Measurements from ENCODE around the gene CASP2. TPM values are rescaled to one million over a fixed set of nuclear protein-coding genes. Genes with fewer than 3 reads are reported as not detected.

The CASP2 gene
- total and polyA plus RNA-seq, 3 experiments from 2014 or later, result 23.0 to 107 (median 105) TPM

DNA sequence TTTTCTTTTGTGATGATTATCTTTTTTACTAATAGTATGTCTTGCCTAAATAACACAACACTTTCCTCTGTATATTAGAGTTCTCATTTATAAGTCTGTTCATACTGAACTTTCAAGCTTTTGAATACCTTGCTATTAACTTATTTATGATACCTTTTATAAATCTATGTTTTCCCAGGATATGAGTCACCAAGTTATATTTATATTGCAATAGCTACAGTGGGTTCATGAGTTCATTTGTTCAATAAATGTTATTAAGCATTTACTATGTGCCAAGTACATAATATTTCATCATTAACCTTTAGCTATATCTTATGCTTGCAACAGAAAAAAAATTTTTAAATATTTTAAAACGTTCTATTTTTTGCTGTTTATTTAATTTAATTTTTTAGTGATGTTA is 46.1 kb downstream of the CASP2 start:
- H3K27me3 Mint-ChIP-seq, result peaks cover 11 to 36% of the 10 kb centered on the region in 2 donors
- H3K4me3 Mint-ChIP-seq, result no peak overlapping the region
- no peaks in the 10 kb centered on the region for H3K4me1 ChIP-seq (ENCODE audit: insufficient read depth, low read length)
- no peak for DNase-seq
- no peaks in the 10 kb centered on the region for H3K9me3 Mint-ChIP-seq
- H3K4me1 Mint-ChIP-seq, result peaks cover 0 to 2% (median 0%) of the 10 kb centered on the region in 3 donors
- no peak overlapping the region for H3K4me3 ChIP-seq (ENCODE audit: low read length)
- no peak overlapping the region for H3K27ac ChIP-seq (ENCODE audit: low read depth, low read length)
- CTCF ChIA-PET, result interaction anchor here (1.4 to 2.5 kb wide), 2 partner anchors 11 to 17 kb away, joined by 5 to 13 read pairs; no protein-coding TSS in a partner anchor
- no peak overlapping the region for H3K27ac Mint-ChIP-seq
- H3K9me3 ChIP-seq (ENCODE audit: low read length), result no peaks in the 10 kb centered on the region
- peaks cover 8% of the 10 kb centered on the region for H3K27me3 ChIP-seq (ENCODE audit: insufficient read depth, low read length, poor library complexity, severe bottlenecking)
- POLR2A ChIA-PET, result no interaction called here
- no peaks in the 10 kb centered on the region for H3K36me3 Mint-ChIP-seq
- H3K36me3 ChIP-seq (ENCODE audit: insufficient read depth, low read length), result no peaks in the 10 kb centered on the region

GRCh38 chr7:143337216-143337615 is 49.1 kb downstream of the CASP2 start:
- POLR2A ChIA-PET, result no interaction called here
- no peak overlapping the region for H3K27ac ChIP-seq (ENCODE audit: low read depth, low read length)
- no peak overlapping the region for H3K4me3 ChIP-seq (ENCODE audit: low read length)
- H3K9me3 ChIP-seq (ENCODE audit: low read length), result no peaks in the 10 kb centered on the region
- Mint-ChIP-seq H3K9me3 (no peaks in the 10 kb centered on the region), H3K4me3 (no peak overlapping the region), H3K27me3 (peaks cover 18 to 46% of the 10 kb centered on the region in 2 donors), H3K4me1 (peaks cover 0 to 2% (median 0%) of the 10 kb centered on the region in 3 donors), H3K27ac (no peak overlapping the region), H3K36me3 (no peaks in the 10 kb centered on the region)
- no peaks in the 10 kb centered on the region for H3K36me3 ChIP-seq (ENCODE audit: insufficient read depth, low read length)
- H3K27me3 ChIP-seq (ENCODE audit: insufficient read depth, low read length, poor library complexity, severe bottlenecking), result peaks cover 13% of the 10 kb centered on the region
- no peaks in the 10 kb centered on the region for H3K4me1 ChIP-seq (ENCODE audit: insufficient read depth, low read length)
- no peak for DNase-seq
- CTCF ChIA-PET, result interaction anchor here (0.7 to 3.0 kb wide), 7 partner anchors 8 to 779 kb away, joined by 3 to 11 read pairs (median 4); no protein-coding TSS in a partner anchor

GRCh38 chr7:143341842-143342241 is 53.7 kb downstream of the CASP2 start:
- DNase-seq, result no peak
- Mint-ChIP-seq H3K27ac (no peak overlapping the region), H3K27me3 (peaks cover 24 to 27% of the 10 kb centered on the region in 2 donors), H3K4me1 (peaks cover 9 to 10% (median 9%) of the 10 kb centered on the region in 3 donors), H3K4me3 (no peak overlapping the region), H3K36me3 (no peaks in the 10 kb centered on the region), H3K9me3 (no peaks in the 10 kb centered on the region)
- Histone ChIP-seq H3K4me1 (ENCODE audit: insufficient read depth, low read length) (peaks cover 8% of the 10 kb centered on the region), H3K4me3 (ENCODE audit: low read length) (no peak overlapping the region), H3K36me3 (ENCODE audit: insufficient read depth, low read length) (no peaks in the 10 kb centered on the region), H3K9me3 (ENCODE audit: low read length) (no peaks in the 10 kb centered on the region), H3K27me3 (ENCODE audit: insufficient read depth, low read length, poor library complexity, severe bottlenecking) (peaks cover 9% of the 10 kb centered on the region), H3K27ac (ENCODE audit: low read depth, low read length) (no peak overlapping the region)
- ChIA-PET POLR2A (interaction anchor here (0.6 kb wide), 1 partner anchor 82 kb away, joined by 5 read pairs; no protein-coding TSS in a partner anchor), CTCF (interaction anchor here (1.0 to 1.4 kb wide), 2 partner anchors 76 to 101 kb away, joined by 3 to 4 read pairs; no protein-coding TSS in a partner anchor)

DNA sequence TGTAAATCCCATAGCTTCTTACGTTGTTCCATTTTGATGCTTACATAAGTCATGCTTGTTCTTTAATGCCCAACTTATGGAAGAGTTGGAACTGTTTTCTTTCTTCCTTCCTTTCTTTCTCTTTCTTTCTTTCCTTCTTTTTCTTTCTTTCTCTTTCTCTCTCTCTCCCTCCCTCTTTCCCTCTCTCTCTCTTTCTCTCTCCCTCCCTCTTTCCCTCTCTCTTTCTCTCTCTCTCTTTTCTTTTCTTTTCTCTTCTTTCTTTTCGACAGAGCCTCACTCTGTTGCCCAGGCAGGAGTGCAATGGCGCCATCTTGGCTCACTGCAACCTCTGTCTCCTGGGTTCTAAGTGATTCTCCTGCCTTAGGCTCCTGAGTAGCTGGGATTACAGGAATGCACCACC is 55.4 kb downstream of the CASP2 start:
- Mint-ChIP-seq H3K4me3 (no peak overlapping the region), H3K27me3 (peaks cover 18 to 22% of the 10 kb centered on the region in 2 donors), H3K36me3 (no peaks in the 10 kb centered on the region), H3K9me3 (no peaks in the 10 kb centered on the region), H3K4me1 (peaks cover 7 to 10% (median 9%) of the 10 kb centered on the region in 3 donors), H3K27ac (no peak overlapping the region)
- DNase-seq, result no peak
- H3K27me3 ChIP-seq (ENCODE audit: insufficient read depth, low read length, poor library complexity, severe bottlenecking), result peaks cover 9% of the 10 kb centered on the region
- H3K27ac ChIP-seq (ENCODE audit: low read depth, low read length), result no peak overlapping the region
- H3K36me3 ChIP-seq (ENCODE audit: insufficient read depth, low read length), result no peaks in the 10 kb centered on the region
- POLR2A ChIA-PET, result no interaction called here
- CTCF ChIA-PET, result interaction anchor here (1.0 to 1.5 kb wide), 4 partner anchors 22 to 37 kb away, joined by 3 read pairs; no protein-coding TSS in a partner anchor
- H3K4me3 ChIP-seq (ENCODE audit: low read length), result no peak overlapping the region
- H3K4me1 ChIP-seq (ENCODE audit: insufficient read depth, low read length), result peaks cover 8% of the 10 kb centered on the region
- H3K9me3 ChIP-seq (ENCODE audit: low read length), result no peaks in the 10 kb centered on the region

- Histone ChIP-seq H3K27ac (ENCODE audit: low read depth, low read length) (no peak overlapping the region), H3K4me3 (ENCODE audit: low read length) (peak overlapping the region; percentile 23), H3K36me3 (ENCODE audit: insufficient read depth, low read length) (no peaks in the 10 kb centered on the region), H3K9me3 (ENCODE audit: low read length) (no peaks in the 10 kb centered on the region), H3K27me3 (ENCODE audit: insufficient read depth, low read length, poor library complexity, severe bottlenecking) (no peaks in the 10 kb centered on the region), H3K4me1 (ENCODE audit: insufficient read depth, low read length) (peaks cover 8% of the 10 kb centered on the region)
- no peaks in the 10 kb centered on the region for H3K36me3 Mint-ChIP-seq
- POLR2A ChIA-PET, result no interaction called here
- H3K27ac Mint-ChIP-seq, result peak overlapping the region in 2 of 8 donors; percentile 42 to 92
- DNase-seq, result peak; percentile 38 to 75 (median 51)
- no peaks in the 10 kb centered on the region for H3K9me3 Mint-ChIP-seq
- peak overlapping the region in 6 of 7 donors; percentile 58 to 79 (median 78) for H3K4me3 Mint-ChIP-seq
- CTCF ChIA-PET, result interaction anchor here (0.5 to 2.6 kb wide), 28 partner anchors 8 to 127 kb away, joined by 3 to 18 read pairs (median 5); partner anchors contain the start of gene CASP2
- peaks cover 7 to 10% (median 9%) of the 10 kb centered on the region in 3 donors for H3K4me1 Mint-ChIP-seq
- peaks cover 7 to 16% of the 10 kb centered on the region in 2 donors for H3K27me3 Mint-ChIP-seq
Observed at GRCh38 chr7:143345428-143345900, 57.3 kb downstream of the CASP2 start.

GRCh38 chr7:143346018-143346417 is 57.9 kb downstream of the CASP2 start:
- Mint-ChIP-seq H3K4me1 (peaks cover 7 to 10% (median 9%) of the 10 kb centered on the region in 3 donors), H3K4me3 (peak overlapping the region in 2 of 7 donors; percentile 58 to 79)
- POLR2A ChIA-PET, result no interaction called here

DNA sequence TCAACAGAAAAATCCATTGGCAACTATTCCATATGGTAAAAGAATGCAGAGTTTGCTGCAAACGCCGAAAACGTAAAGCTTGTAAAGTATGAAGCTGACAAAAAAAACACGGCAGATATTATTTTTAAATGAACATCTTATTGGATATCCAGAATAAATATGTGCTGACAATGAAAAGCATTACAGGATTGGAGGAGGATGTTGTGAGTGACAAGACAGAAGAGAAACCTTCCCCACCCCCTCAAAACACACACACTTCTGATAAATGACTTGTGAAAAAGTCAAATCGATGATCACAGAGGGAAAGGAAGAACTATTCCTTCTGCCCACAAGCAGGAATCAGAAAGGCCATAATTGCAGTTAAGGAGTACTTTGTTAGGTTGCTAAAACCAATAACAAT is 59.8 kb downstream of the CASP2 start:
- H3K27me3 ChIP-seq (ENCODE audit: insufficient read depth, low read length, poor library complexity, severe bottlenecking), result no peaks in the 10 kb centered on the region
- H3K9me3 ChIP-seq (ENCODE audit: low read length), result no peaks in the 10 kb centered on the region
- no peaks in the 10 kb centered on the region for H3K36me3 ChIP-seq (ENCODE audit: insufficient read depth, low read length)
- H3K4me3 ChIP-seq (ENCODE audit: low read length), result no peak overlapping the region
- H3K27ac ChIP-seq (ENCODE audit: low read depth, low read length), result no peak overlapping the region
- peak overlapping the region in 1 of 8 donors; percentile 5 for H3K27ac Mint-ChIP-seq
- peaks cover 7 to 10% (median 9%) of the 10 kb centered on the region in 3 donors for H3K4me1 Mint-ChIP-seq
- H3K4me1 ChIP-seq (ENCODE audit: insufficient read depth, low read length), result peaks cover 8% of the 10 kb centered on the region
- ChIA-PET CTCF (interaction anchor here (0.8 to 1.3 kb wide), 3 partner anchors 9 to 107 kb away, joined by 3 to 8 read pairs (median 4); no protein-coding TSS in a partner anchor), POLR2A (interaction anchor here (0.6 kb wide), 1 partner anchor 23 kb away, joined by 14 read pairs; no protein-coding TSS in a partner anchor)
- no peak overlapping the region for H3K4me3 Mint-ChIP-seq
- peaks cover 3 to 9% of the 10 kb centered on the region in 2 donors for H3K27me3 Mint-ChIP-seq
- DNase-seq, result no peak
- H3K36me3 Mint-ChIP-seq, result no peaks in the 10 kb centered on the region
- no peaks in the 10 kb centered on the region for H3K9me3 Mint-ChIP-seq

More at GRCh38 chr7:143346018-143346417, 57.9 kb downstream of the CASP2 start:
- peaks cover 8% of the 10 kb centered on the region for H3K4me1 ChIP-seq (ENCODE audit: insufficient read depth, low read length)
- H3K9me3 ChIP-seq (ENCODE audit: low read length), result no peaks in the 10 kb centered on the region
- no peaks in the 10 kb centered on the region for H3K36me3 ChIP-seq (ENCODE audit: insufficient read depth, low read length)
- Mint-ChIP-seq H3K27me3 (peaks cover 7 to 14% of the 10 kb centered on the region in 2 donors), H3K27ac (no peak overlapping the region), H3K36me3 (no peaks in the 10 kb centered on the region), H3K9me3 (no peaks in the 10 kb centered on the region)
- no peak overlapping the region for H3K27ac ChIP-seq (ENCODE audit: low read depth, low read length)
- CTCF ChIA-PET, result interaction anchor here (0.5 to 2.6 kb wide), 27 partner anchors 9 to 128 kb away, joined by 3 to 18 read pairs (median 5); partner anchors contain the start of gene CASP2
- no peak overlapping the region for H3K4me3 ChIP-seq (ENCODE audit: low read length)
- no peak for DNase-seq
- no peaks in the 10 kb centered on the region for H3K27me3 ChIP-seq (ENCODE audit: insufficient read depth, low read length, poor library complexity, severe bottlenecking)

GRCh38 chr7:143351060-143351459 is 62.9 kb downstream of the CASP2 start:
- Histone ChIP-seq H3K4me1 (ENCODE audit: insufficient read depth, low read length) (no peaks in the 10 kb centered on the region), H3K27me3 (ENCODE audit: insufficient read depth, low read length, poor library complexity, severe bottlenecking) (no peaks in the 10 kb centered on the region), H3K9me3 (ENCODE audit: low read length) (no peaks in the 10 kb centered on the region), H3K4me3 (ENCODE audit: low read length) (no peak overlapping the region), H3K27ac (ENCODE audit: low read depth, low read length) (no peak overlapping the region), H3K36me3 (ENCODE audit: insufficient read depth, low read length) (no peaks in the 10 kb centered on the region)
- ChIA-PET POLR2A (no interaction called here), CTCF (interaction anchor here (1.0 to 1.4 kb wide), 3 partner anchors 29 to 110 kb away, joined by 3 to 4 read pairs (median 4); no protein-coding TSS in a partner anchor)
- Mint-ChIP-seq H3K4me1 (peaks cover 0 to 5% (median 0%) of the 10 kb centered on the region in 3 donors), H3K27me3 (peaks cover 4 to 5% of the 10 kb centered on the region in 2 donors), H3K4me3 (no peak overlapping the region), H3K36me3 (no peaks in the 10 kb centered on the region), H3K9me3 (no peaks in the 10 kb centered on the region), H3K27ac (no peak overlapping the region)
- DNase-seq, result no peak
